Smooth muscle cell (in vitro differentiated cells): ENCODE measurements around the gene AP1AR. TPM values are rescaled to one million over a fixed set of nuclear protein-coding genes. Genes with fewer than 3 reads are reported as not detected.

Experiments
- DNase-seq: peaks from one replicate; lab custom pipeline; 2025; ENCODE audit not compliant: unreplicated experiment; lab: John Stamatoyannopoulos, UW
- H2AFZ ChIP-seq: fragments of 200-600 bp; sonication (generic); 2 replicates; pipeline ENCODE4 v1.6.0; 2016; ENCODE audit warnings: antibody characterized with exemption, low read depth, mild to moderate bottlenecking
- H3F3A ChIP-seq: fragments of 200-600 bp; sonication (generic); 2 replicates; pipeline ENCODE4 v1.6.0; 2017; ENCODE audit warnings: antibody characterized with exemption, low read depth
- H3K27ac ChIP-seq: fragments of 200-600 bp; sonication (generic); 2 replicates; pipeline ENCODE4 v1.5.1; 2016; ENCODE audit warnings: low read depth, mild to moderate bottlenecking
- H3K27me3 ChIP-seq: fragments of 200-600 bp; sonication (generic); 2 replicates; pipeline ENCODE4 v1.6.1; 2016; ENCODE audit warnings: low read depth, mild to moderate bottlenecking
- H3K36me3 ChIP-seq: fragments of 200-600 bp; sonication (generic); 2 replicates; pipeline ENCODE4 v1.5.1; 2016; ENCODE audit warnings: low read depth
- H3K4me1 ChIP-seq: fragments of 200-600 bp; sonication (generic); 2 replicates; pipeline ENCODE4 v1.5.1; 2016; ENCODE audit warnings: low read depth
- H3K4me2 ChIP-seq: fragments of 200-600 bp; sonication (generic); 2 replicates; pipeline ENCODE4 v1.6.0; 2016; ENCODE audit warnings: mild to moderate bottlenecking
- H3K4me3 ChIP-seq: fragments of 200-600 bp; sonication (generic); 2 replicates; pipeline ENCODE4 v1.5.1; 2016; ENCODE audit warnings: mild to moderate bottlenecking
- H3K79me2 ChIP-seq: fragments of 200-600 bp; sonication (generic); 2 replicates; pipeline ENCODE4 v1.6.0; 2016; ENCODE audit warnings: low read depth, mild to moderate bottlenecking
- H3K9ac ChIP-seq: fragments of 200-600 bp; sonication (generic); 2 replicates; pipeline ENCODE4 v1.6.0; 2016; ENCODE audit warnings: low read depth
- H3K9me3 ChIP-seq: fragments of 200-600 bp; sonication (generic); replicated peaks from 2 replicates; pipeline ENCODE4 v1.5.1; 2016; ENCODE audit warnings: low read depth
- H4K20me1 ChIP-seq: fragments of 200-600 bp; sonication (generic); 2 replicates; pipeline ENCODE4 v1.6.0; 2016; ENCODE audit warnings: low read depth
- CTCF ChIP-seq: fragments of 200-600 bp; sonication (generic); IDR thresholded peaks from 2 replicates; pipeline ENCODE4 v1.5.1; 2017; ENCODE audit warnings: borderline replicate concordance, mild to moderate bottlenecking, antibody characterized with exemption; ENCODE audit not compliant: insufficient read depth, poor library complexity, severe bottlenecking
- WGBS: methylation state at CpG from one replicate; pipeline ENCODE4 v1.1.7; 2016; ENCODE audit warnings: low lambda C conversion rate; 5-methylcytosine and 5-hydroxymethylcytosine counted together
- polyA plus RNA-seq: library from polyadenylated mRNA; unstranded; fragments of >200 nt; fragmentation: Nextera tagmentation; extraction: Ambion mirVana; gene quantifications from 2 replicates; pipeline ENCODE4 v1.2.1, GENCODE V29; 2016
- total RNA-seq: library from RNA; depleted of rRNA; stranded (reverse); fragments of >200 nt; gene quantifications from 2 replicates; pipeline ENCODE4 v1.2.3, GENCODE V29; 2014

AP1AR gene
- total and polyA plus RNA-seq, 2 experiments from 2014 or later = 11.1 to 23.0 TPM

GRCh38 chr4:112238833-112239232 lies 7.2 kb downstream of the AP1AR start:
- Histone ChIP-seq H3K27me3 (no peaks in the 10 kb centered on the region), H2AFZ (no peak overlapping the region), H3K36me3 (no peaks in the 10 kb centered on the region), H3K4me1 (no peaks in the 10 kb centered on the region), H3K4me2 (no peak overlapping the region), H4K20me1 (peaks cover 16% of the 10 kb centered on the region), H3F3A (no peaks in the 10 kb centered on the region), H3K4me3 (no peak overlapping the region), H3K79me2 (peaks cover 54% of the 10 kb centered on the region), H3K27ac (no peak overlapping the region), H3K9me3 (no peaks in the 10 kb centered on the region), H3K9ac (no peak overlapping the region)
- 96% methylated on average over 2 of the region's 2 CpGs for WGBS
- DNase-seq = no peak
- no peak for TF ChIP-seq CTCF

GRCh38 chr4:112245383-112245782 lies 13.8 kb downstream of the AP1AR start:
- no peak overlapping the region for H2AFZ ChIP-seq
- DNase-seq = no peak
- no peaks in the 10 kb centered on the region for H3K9me3 ChIP-seq
- H3K27ac ChIP-seq = no peak overlapping the region
- H3K4me3 ChIP-seq = no peak overlapping the region
- H3K79me2 ChIP-seq = peaks cover 42% of the 10 kb centered on the region
- H3K27me3 ChIP-seq = no peaks in the 10 kb centered on the region
- TF ChIP-seq CTCF = no peak
- H3F3A ChIP-seq = no peaks in the 10 kb centered on the region
- peaks cover under 1% of the 10 kb centered on the region for H3K4me1 ChIP-seq
- H3K9ac ChIP-seq = no peak overlapping the region
- no peak overlapping the region for H3K4me2 ChIP-seq
- peaks cover 3% of the 10 kb centered on the region for H4K20me1 ChIP-seq
- WGBS = 97% methylated on average over 2 of the region's 2 CpGs
- H3K36me3 ChIP-seq = no peaks in the 10 kb centered on the region

GRCh38 chr4:112247021-112247420 lies 15.4 kb downstream of the AP1AR start:
- no peaks in the 10 kb centered on the region for H3F3A ChIP-seq
- H3K9ac ChIP-seq = no peak overlapping the region
- no peaks in the 10 kb centered on the region for H3K9me3 ChIP-seq
- peaks cover 9% of the 10 kb centered on the region for H4K20me1 ChIP-seq
- peaks cover 7% of the 10 kb centered on the region for H3K4me1 ChIP-seq
- WGBS = 79% methylated on average over 3 of the region's 3 CpGs
- no peak for DNase-seq
- H2AFZ ChIP-seq = no peak overlapping the region
- H3K36me3 ChIP-seq = no peaks in the 10 kb centered on the region
- H3K27ac ChIP-seq = no peak overlapping the region
- no peak for TF ChIP-seq CTCF
- H3K4me2 ChIP-seq = no peak overlapping the region
- H3K79me2 ChIP-seq = peaks cover 29% of the 10 kb centered on the region
- no peaks in the 10 kb centered on the region for H3K27me3 ChIP-seq
- no peak overlapping the region for H3K4me3 ChIP-seq

GRCh38 chr4:112251019-112251643 lies 19.5 kb downstream of the AP1AR start:
- no peak overlapping the region for H3K4me2 ChIP-seq
- no peak overlapping the region for H3K9ac ChIP-seq
- H3K36me3 ChIP-seq = no peaks in the 10 kb centered on the region
- H3F3A ChIP-seq = no peaks in the 10 kb centered on the region
- 71% methylated on average over 3 of the region's 3 CpGs for WGBS
- H3K4me3 ChIP-seq = no peak overlapping the region
- peaks cover 14% of the 10 kb centered on the region for H3K79me2 ChIP-seq
- H3K27ac ChIP-seq = no peak overlapping the region
- H3K9me3 ChIP-seq = no peaks in the 10 kb centered on the region
- no peak for TF ChIP-seq CTCF
- peaks cover 9% of the 10 kb centered on the region for H4K20me1 ChIP-seq
- H2AFZ ChIP-seq = no peak overlapping the region
- no peak for DNase-seq
- peaks cover 7% of the 10 kb centered on the region for H3K4me1 ChIP-seq
- no peaks in the 10 kb centered on the region for H3K27me3 ChIP-seq
